Endothelial cell of umbilical vein (primary cell): ENCODE results near the gene EPC1. TPM values are rescaled to one million over a fixed set of nuclear protein-coding genes. Genes with fewer than 3 reads are reported as not detected.

ENCODE experiments used
- BruUV-seq: library from RNA; stranded (reverse); fragments of 400-500 nt; replicated peaks from 2 replicates; lab custom pipeline; 2021; lab: Mats Ljungman, UMichigan
- CTCF ChIA-PET: fragments of 300-600, 350-600 bp; sonication (Branson Sonifier 250); formaldehyde crosslinking; loops from one replicate; lab custom pipeline; 2021; ENCODE audit warnings: antibody characterized with exemption, inconsistent platforms; lab: Charles Lee
- POLR2A ChIA-PET: fragments of 300-600, 350-600 bp; sonication (Branson Sonifier 250); formaldehyde crosslinking; loops from one replicate; lab custom pipeline; 2021; ENCODE audit warnings: antibody characterized with exemption, inconsistent platforms; lab: Charles Lee
- DNase-seq: peaks from one replicate; pipeline ENCODE4 v3.0.0-alpha.2; 2011; ENCODE audit warnings: low read depth, low spot score
- FAIRE-seq: peaks from 2 replicates; lab custom pipeline; 2011; peaks lifted over from hg19 to GRCh38; lab: Jason Lieb, UNC
- H2AFZ ChIP-seq: 2 replicates; pipeline ENCODE4 v1.6.0; 2012; ENCODE audit warnings: low read depth, low read length, control low read depth, inconsistent platforms
- H3K27ac ChIP-seq: 2 replicates; pipeline ENCODE4 v1.5.1; 2011; ENCODE audit warnings: low read depth, mild to moderate bottlenecking, control low read depth, low read length, moderate library complexity; ENCODE audit not compliant: insufficient read depth
- H3K27me3 ChIP-seq, 2 experiments: 2 replicates each; pipeline versions ENCODE4 v1.6.0 to v1.6.1; 2011; ENCODE audit warnings: low read length in 2 of 2, mixed read lengths in 1 of 2; ENCODE audit not compliant: control insufficient read depth in 2 of 2, insufficient read depth in 2 of 2
- H3K36me3 ChIP-seq, 2 experiments: 2 replicates in 1 of 2; 3 replicates in 1 of 2; pipeline ENCODE4 v1.5.1; 2011; ENCODE audit warnings: low read length in 2 of 2, mild to moderate bottlenecking in 1 of 2, moderate library complexity in 1 of 2; ENCODE audit not compliant: control insufficient read depth in 2 of 2, insufficient read depth in 2 of 2; ENCODE audit errors: extremely low read depth in 1 of 2
- H3K4me1 ChIP-seq: 3 replicates; pipeline ENCODE4 v1.5.1; 2011; ENCODE audit warnings: mild to moderate bottlenecking, low read length; ENCODE audit not compliant: control insufficient read depth, insufficient read depth; ENCODE audit errors: extremely low read depth
- H3K4me2 ChIP-seq: 2 replicates; pipeline ENCODE4 v1.6.1; 2011; ENCODE audit warnings: low read length, control low read depth, mixed read lengths; ENCODE audit not compliant: insufficient read depth
- H3K4me3 ChIP-seq, 3 experiments: fragments of 200-600 bp in 1 of 3; sonication (generic), shearing (Covaris generic) in 1 of 3; replicated peaks in 1 of 3; 2 replicates each; pipeline ENCODE4 v1.5.1; 2011 to 2016; ENCODE audit warnings: control low read depth in 3 of 3, low read length in 3 of 3, mild to moderate bottlenecking in 2 of 3, inconsistent platforms in 1 of 3, low read depth in 1 of 3, moderate library complexity in 1 of 3; ENCODE audit not compliant: insufficient read depth in 1 of 3
- H3K79me2 ChIP-seq: 2 replicates; pipeline ENCODE4 v1.6.0; 2012; ENCODE audit warnings: low read length, inconsistent platforms; ENCODE audit not compliant: control insufficient read depth, insufficient read depth
- H3K9ac ChIP-seq: replicated peaks from 2 replicates; pipeline ENCODE3; 2011; ENCODE audit warnings: low read length, control low read depth; ENCODE audit not compliant: insufficient read depth; ENCODE audit errors: extremely low read depth
- H3K9me1 ChIP-seq: replicated peaks from 3 replicates; pipeline ENCODE4 v1.6.0; 2011; ENCODE audit warnings: mild to moderate bottlenecking, low read length; ENCODE audit not compliant: control insufficient read depth, insufficient read depth; ENCODE audit errors: extremely low read depth
- H3K9me3 ChIP-seq: replicated peaks from 2 replicates; pipeline ENCODE4 v1.5.1; 2012; ENCODE audit warnings: low read length, inconsistent platforms; ENCODE audit not compliant: control insufficient read depth, insufficient read depth
- H4K20me1 ChIP-seq: replicated peaks from 2 replicates; pipeline ENCODE3; 2011; ENCODE audit warnings: mild to moderate bottlenecking, low read length; ENCODE audit not compliant: control insufficient read depth, insufficient read depth; ENCODE audit errors: extremely low read depth
- EZH2 ChIP-seq: IDR thresholded peaks from 2 replicates; pipeline ENCODE4 v1.6.1; 2012; ENCODE audit warnings: borderline replicate concordance, low read depth, mild to moderate bottlenecking, moderate library complexity, low read length, inconsistent platforms; ENCODE audit not compliant: severe bottlenecking
- FOS ChIP-seq: IDR thresholded peaks from 2 replicates; pipeline ENCODE4 v1.6.1; 2011; ENCODE audit warnings: mild to moderate bottlenecking, low read length, moderate library complexity, borderline replicate concordance; ENCODE audit not compliant: insufficient read depth
- GATA2 ChIP-seq: IDR thresholded peaks from 2 replicates; pipeline ENCODE4 v1.7.0; 2011; ENCODE audit warnings: low read depth, mild to moderate bottlenecking, moderate library complexity, mixed read lengths, low read length; ENCODE audit not compliant: insufficient read length, insufficient read depth
- JUN ChIP-seq: IDR thresholded peaks from 2 replicates; pipeline ENCODE4 v1.6.1; 2011; ENCODE audit warnings: borderline replicate concordance, low read depth; ENCODE audit not compliant: insufficient read length, insufficient read depth
- MYC ChIP-seq: IDR thresholded peaks from one replicate; pipeline ENCODE4 v1.6.1; 2011; ENCODE audit warnings: mild to moderate bottlenecking, low read depth, low read length
- POLR2A ChIP-seq: IDR thresholded peaks from 2 replicates; pipeline ENCODE4 v1.6.1; 2012; ENCODE audit warnings: low read depth, mild to moderate bottlenecking, control low read depth, low read length
- POLR2AphosphoS5 ChIP-seq: IDR thresholded peaks from 2 replicates; pipeline ENCODE4 v1.6.1; 2012; ENCODE audit warnings: low read depth, mild to moderate bottlenecking, control low read depth, low read length, moderate library complexity; ENCODE audit not compliant: insufficient read depth
- dilution Hi-C: fragments of 300-500 bp; cut with MboI; formaldehyde crosslinking; loops from one replicate; pipeline ENCODE4 v1.15.0; 2019; ENCODE audit warnings: low sequenced_read_pairs; ENCODE audit not compliant: extremely low pct_ligation_motif_present
- intact Hi-C: fragments of 100-400 bp; cut with micrococcal nuclease; formaldehyde crosslinking; loops from one replicate; pipeline ENCODE4 v1.10.0; 2022
- polyA plus RNA-seq, 4 experiments: library from polyadenylated mRNA; depleted of rRNA in 3 of 4; stranded (reverse) in 3 of 4; unstranded in 1 of 4; fragments of >200 nt; gene quantifications; 2 replicates each; pipeline versions ENCODE4 v1.2.1 to v1.2.3, GENCODE V29; 2011 to 2012; ENCODE audit warnings: missing spikeins in 1 of 4
- total RNA-seq: library from RNA; stranded (reverse); gene quantifications from 2 replicates; pipeline ENCODE4 v1.2.3, GENCODE V29; 2021
- TF ChIP-seq, protein P1 (sequence below): IDR thresholded peaks from 2 replicates; pipeline ENCODE4 v1.6.1; 2011; ENCODE audit not compliant: insufficient read depth, insufficient read length
- TF ChIP-seq, protein P2 (sequence below), 2 donors: IDR thresholded peaks; 1 replicate in 1 of 2; 2 replicates in 1 of 2; pipeline ENCODE4 v1.5.1; 2011; ENCODE audit warnings: low read length in 2 of 2, mild to moderate bottlenecking in 2 of 2, moderate library complexity in 2 of 2, control low read depth in 1 of 2, inconsistent platforms in 1 of 2, low read depth in 1 of 2; ENCODE audit not compliant: insufficient read depth in 1 of 2; ENCODE audit errors: extremely low read depth in 1 of 2

The EPC1 gene
- total and polyA plus RNA-seq, 2 donors (not counting 3 experiments of a cell fraction or from before 2014, with no cell fraction given) = 27.9 to 39.0 TPM

DNA sequence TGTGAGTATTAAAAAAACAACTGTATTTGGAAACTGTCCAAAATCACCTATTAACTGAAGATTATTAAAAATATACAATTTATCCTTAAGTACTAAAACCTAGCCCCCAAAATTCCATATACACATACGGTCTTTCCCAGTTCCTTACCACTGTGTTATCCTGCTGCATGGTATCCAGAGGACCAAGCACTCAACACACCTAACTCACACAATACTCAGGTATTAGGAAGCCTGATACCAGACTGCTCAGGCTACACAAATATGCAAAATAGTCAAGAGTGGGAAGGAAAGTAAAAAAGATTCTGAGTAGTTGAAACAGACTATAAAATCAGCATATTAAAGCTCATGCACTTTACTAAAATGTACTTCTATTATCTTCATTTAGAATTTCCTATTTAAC lies 67.2 kb downstream of the EPC1 start:
- H3K9ac ChIP-seq = no peak overlapping the region
- no TSS peak for BruUV-seq
- no peaks in the 10 kb centered on the region for H3K4me1 ChIP-seq
- FAIRE-seq = no peak
- CTCF ChIA-PET = interaction anchor here (1.4 kb wide), 1 partner anchor 24 kb away, joined by 3 read pairs; no protein-coding TSS in a partner anchor
- no peak for DNase-seq
- intact Hi-C loops = no loop called here
- no peak overlapping the region for H3K4me3 ChIP-seq
- no peak for TF ChIP-seq MYC
- TF ChIP-seq FOS = no peak
- no peak for TF ChIP-seq POLR2A
- no peak for TF ChIP-seq EZH2
- TF ChIP-seq, protein P1, sequence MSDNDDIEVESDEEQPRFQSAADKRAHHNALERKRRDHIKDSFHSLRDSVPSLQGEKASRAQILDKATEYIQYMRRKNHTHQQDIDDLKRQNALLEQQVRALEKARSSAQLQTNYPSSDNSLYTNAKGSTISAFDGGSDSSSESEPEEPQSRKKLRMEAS = no peak
- no peak for TF ChIP-seq POLR2AphosphoS5
- TF ChIP-seq GATA2 = no peak
- TF ChIP-seq, protein P2, sequence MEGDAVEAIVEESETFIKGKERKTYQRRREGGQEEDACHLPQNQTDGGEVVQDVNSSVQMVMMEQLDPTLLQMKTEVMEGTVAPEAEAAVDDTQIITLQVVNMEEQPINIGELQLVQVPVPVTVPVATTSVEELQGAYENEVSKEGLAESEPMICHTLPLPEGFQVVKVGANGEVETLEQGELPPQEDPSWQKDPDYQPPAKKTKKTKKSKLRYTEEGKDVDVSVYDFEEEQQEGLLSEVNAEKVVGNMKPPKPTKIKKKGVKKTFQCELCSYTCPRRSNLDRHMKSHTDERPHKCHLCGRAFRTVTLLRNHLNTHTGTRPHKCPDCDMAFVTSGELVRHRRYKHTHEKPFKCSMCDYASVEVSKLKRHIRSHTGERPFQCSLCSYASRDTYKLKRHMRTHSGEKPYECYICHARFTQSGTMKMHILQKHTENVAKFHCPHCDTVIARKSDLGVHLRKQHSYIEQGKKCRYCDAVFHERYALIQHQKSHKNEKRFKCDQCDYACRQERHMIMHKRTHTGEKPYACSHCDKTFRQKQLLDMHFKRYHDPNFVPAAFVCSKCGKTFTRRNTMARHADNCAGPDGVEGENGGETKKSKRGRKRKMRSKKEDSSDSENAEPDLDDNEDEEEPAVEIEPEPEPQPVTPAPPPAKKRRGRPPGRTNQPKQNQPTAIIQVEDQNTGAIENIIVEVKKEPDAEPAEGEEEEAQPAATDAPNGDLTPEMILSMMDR (IDR thresholded peaks at IDR 0.05; ENCODE audit: extremely low read depth in 1 of 2, insufficient read depth in 1 of 2, low read depth in 1 of 2, low read length in 2 of 2) = no peak
- TF ChIP-seq JUN = no peak
- H3K4me2 ChIP-seq = no peak overlapping the region
- dilution Hi-C loops = no loop called here
- no peaks in the 10 kb centered on the region for H3K9me1 ChIP-seq
- peaks cover 4 to 9% of the 10 kb centered on the region in 2 experiments for H3K36me3 ChIP-seq
- no peak overlapping the region for H3K27ac ChIP-seq
- POLR2A ChIA-PET = no interaction called here
- no peaks in the 10 kb centered on the region for H3K9me3 ChIP-seq
- no peaks in the 10 kb centered on the region for H3K27me3 ChIP-seq
- H2AFZ ChIP-seq = no peak overlapping the region
- peaks cover 12% of the 10 kb centered on the region for H3K79me2 ChIP-seq
- H4K20me1 ChIP-seq = no peaks in the 10 kb centered on the region
